Stomach (tissue), 4 donors: ENCODE measurements around the gene SPATA31E1.

Source experiments
- EP300 ChIP-seq: sonication (generic); formaldehyde crosslinking; IDR thresholded peaks from one replicate; pipeline ENCODE4 v1.6.1; 2017; ENCODE audit warnings: antibody characterized with exemption
- POLR2A ChIP-seq, 4 donors: fragments of 450-650 bp; IDR thresholded peaks; one replicate each; pipeline ENCODE4 v1.6.1; 2016; ENCODE audit warnings: antibody characterized with exemption in 4 of 4, control low read depth in 2 of 4, mild to moderate bottlenecking in 1 of 4, moderate library complexity in 1 of 4
- POLR2AphosphoS5 ChIP-seq, 3 donors: sonication (generic); formaldehyde crosslinking; IDR thresholded peaks; one replicate each; pipeline ENCODE4 v1.6.1; 2016; ENCODE audit warnings: antibody characterized with exemption in 3 of 3
- TF ChIP-seq, protein P1 (sequence below), 7 experiments: fragments of 450-650 bp in 4 of 7; fragments of 200-600 bp in 3 of 7; sonication (generic) in 3 of 7; IDR thresholded peaks; one replicate each; pipeline ENCODE4 v1.5.1; 2016 to 2019; ENCODE audit warnings: antibody characterized with exemption in 7 of 7, control low read depth in 2 of 7, mild to moderate bottlenecking in 1 of 7

DNA sequence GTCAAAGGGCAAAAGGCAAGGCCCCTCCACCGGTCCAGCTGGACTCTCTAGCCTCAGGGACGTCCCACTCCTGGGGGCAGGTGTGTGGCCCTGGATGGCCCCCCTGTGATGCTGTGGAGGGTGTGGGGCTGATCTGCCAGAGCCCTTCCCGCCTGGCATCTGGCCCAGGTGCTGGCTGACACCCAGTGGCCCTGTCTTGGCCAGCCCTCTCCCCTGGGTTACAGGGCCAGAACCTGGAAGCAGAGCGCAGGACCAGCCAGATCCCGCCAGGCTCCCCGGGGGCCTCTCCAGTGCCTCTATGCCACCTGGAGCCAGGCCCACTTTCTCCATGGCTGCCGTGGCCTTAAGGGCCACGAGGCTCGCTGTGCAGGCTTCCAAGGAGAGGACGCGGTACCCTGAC is 22.9 kb upstream of the SPATA31E1 start:
- no peak for TF ChIP-seq POLR2A (IDR thresholded peaks at IDR 0.05)
- TF ChIP-seq EP300: no peak
- TF ChIP-seq, protein P1, sequence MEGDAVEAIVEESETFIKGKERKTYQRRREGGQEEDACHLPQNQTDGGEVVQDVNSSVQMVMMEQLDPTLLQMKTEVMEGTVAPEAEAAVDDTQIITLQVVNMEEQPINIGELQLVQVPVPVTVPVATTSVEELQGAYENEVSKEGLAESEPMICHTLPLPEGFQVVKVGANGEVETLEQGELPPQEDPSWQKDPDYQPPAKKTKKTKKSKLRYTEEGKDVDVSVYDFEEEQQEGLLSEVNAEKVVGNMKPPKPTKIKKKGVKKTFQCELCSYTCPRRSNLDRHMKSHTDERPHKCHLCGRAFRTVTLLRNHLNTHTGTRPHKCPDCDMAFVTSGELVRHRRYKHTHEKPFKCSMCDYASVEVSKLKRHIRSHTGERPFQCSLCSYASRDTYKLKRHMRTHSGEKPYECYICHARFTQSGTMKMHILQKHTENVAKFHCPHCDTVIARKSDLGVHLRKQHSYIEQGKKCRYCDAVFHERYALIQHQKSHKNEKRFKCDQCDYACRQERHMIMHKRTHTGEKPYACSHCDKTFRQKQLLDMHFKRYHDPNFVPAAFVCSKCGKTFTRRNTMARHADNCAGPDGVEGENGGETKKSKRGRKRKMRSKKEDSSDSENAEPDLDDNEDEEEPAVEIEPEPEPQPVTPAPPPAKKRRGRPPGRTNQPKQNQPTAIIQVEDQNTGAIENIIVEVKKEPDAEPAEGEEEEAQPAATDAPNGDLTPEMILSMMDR (IDR thresholded peaks at IDR 0.05): no peak
- TF ChIP-seq POLR2AphosphoS5 (IDR thresholded peaks at IDR 0.05): no peak
